GM21576 (cell line): ENCODE data around the gene MGMT.

ENCODE experiments used
- ATAC-seq: cut with Tn5 transposase; IDR thresholded peaks from one replicate; pipeline ENCODE4 v1.9.1; 2021; ENCODE audit warnings: mild to moderate bottlenecking, moderate library complexity; ENCODE audit not compliant: unreplicated experiment

Gene MGMT

GRCh38 chr10:129814681-129815646, 347.9 kb downstream of the MGMT start:
- ATAC-seq, result no peak

- ATAC-seq, result no peak
Measured at GRCh38 chr10:129815898-129816655, 349.0 kb downstream of the MGMT start.

GRCh38 chr10:129816656-129817045, 349.6 kb downstream of the MGMT start:
- ATAC-seq, result no peak
